RPMI7951 (cell line): ENCODE data around the gene SPINK1. TPM values are rescaled to one million over a fixed set of nuclear protein-coding genes. Genes with fewer than 3 reads are reported as not detected.
"Not testable (repeated sequence)": the region's sequence is repeated elsewhere in the genome, so short reads cannot be mapped to it uniquely, and the experiment has no call there.

Source experiments
- DNase-seq: peaks from one replicate; pipeline ENCODE4 v3.0.0-alpha.2; 2012; ENCODE audit warnings: low read depth
- total RNA-seq: library from RNA; depleted of rRNA; stranded (reverse); fragments of >200 nt; shearing (Covaris generic); gene quantifications from 2 replicates; pipeline ENCODE4 v1.2.3, GENCODE V29; 2014

SPINK1 gene
- total RNA-seq, 1 experiment from 2014 or later: not detected

- no peak for DNase-seq
Measured at GRCh38 chr5:147854894-147855773, 23.7 kb upstream of the SPINK1 start.

GRCh38 chr5:147854331-147854730 lies 22.9 kb upstream of the SPINK1 start:
- no peak for DNase-seq

GRCh38 chr5:147853372-147853987 lies 22.0 kb upstream of the SPINK1 start:
- no peak for DNase-seq

GRCh38 chr5:147852365-147852764 lies 20.9 kb upstream of the SPINK1 start:
- no peak for DNase-seq

GRCh38 chr5:147851578-147851977 lies 20.1 kb upstream of the SPINK1 start:
- no peak for DNase-seq

- no peak for DNase-seq
Measured at GRCh38 chr5:147849226-147849625, 17.8 kb upstream of the SPINK1 start.

- no peak for DNase-seq
Measured at GRCh38 chr5:147845618-147846017, 14.1 kb upstream of the SPINK1 start.

GRCh38 chr5:147844846-147845245 lies 13.4 kb upstream of the SPINK1 start:
- no peak for DNase-seq

- no peak for DNase-seq
Measured at GRCh38 chr5:147842869-147843268, 11.4 kb upstream of the SPINK1 start.

- no peak for DNase-seq
Measured at GRCh38 chr5:147836439-147836838, 5.0 kb upstream of the SPINK1 start.

- no peak for DNase-seq
Measured at GRCh38 chr5:147835386-147835798, 3.9 kb upstream of the SPINK1 start.

GRCh38 chr5:147832541-147832940 lies 1.1 kb upstream of the SPINK1 start:
- no peak for DNase-seq

GRCh38 chr5:147830035-147830434 lies 1.4 kb downstream of the SPINK1 start:
- DNase-seq: no peak

GRCh38 chr5:147827017-147827416 lies 4.5 kb downstream of the SPINK1 start:
- not testable (repeated sequence) for DNase-seq

GRCh38 chr5:147826361-147826760 lies 5.1 kb downstream of the SPINK1 start:
- DNase-seq: no peak

GRCh38 chr5:147822686-147823491 lies 8.6 kb downstream of the SPINK1 start:
- peak; percentile 49 for DNase-seq

- not testable (repeated sequence) for DNase-seq
Measured at GRCh38 chr5:147822222-147822621, 9.2 kb downstream of the SPINK1 start.

- no peak for DNase-seq
Measured at GRCh38 chr5:147821766-147822165, 9.7 kb downstream of the SPINK1 start.

- no peak for DNase-seq
Measured at GRCh38 chr5:147819261-147819770, 12.2 kb downstream of the SPINK1 start.

GRCh38 chr5:147818290-147818689 lies 13.2 kb downstream of the SPINK1 start:
- DNase-seq: no peak

GRCh38 chr5:147813696-147814095 lies 17.8 kb downstream of the SPINK1 start:
- no peak for DNase-seq
